KMS-11 (cell line): ENCODE measurements around the gene CACNA2D2.

Experiments used
- H2AFZ ChIP-seq: fragments of 200-600 bp; sonication (generic); 2 replicates; pipeline ENCODE4 v1.6.1; 2016; ENCODE audit warnings: antibody characterized with exemption, mixed run types, low read depth
- H3K27ac ChIP-seq: fragments of 200-600 bp; sonication (generic); 2 replicates; pipeline ENCODE4 v1.6.1; 2016; ENCODE audit warnings: mild to moderate bottlenecking, mixed run types
- H3K27me3 ChIP-seq: fragments of 200-600 bp; sonication (generic); 2 replicates; pipeline ENCODE4 v1.6.1; 2017; ENCODE audit warnings: mild to moderate bottlenecking, low read depth, mixed run types, moderate library complexity; ENCODE audit not compliant: insufficient read depth
- H3K36me3 ChIP-seq: fragments of 200-600 bp; sonication (generic); 2 replicates; pipeline ENCODE4 v1.6.1; 2017; ENCODE audit warnings: mild to moderate bottlenecking, mixed run types; ENCODE audit not compliant: insufficient read depth
- H3K4me1 ChIP-seq: fragments of 200-600 bp; sonication (generic); 2 replicates; pipeline ENCODE4 v1.6.1; 2016; ENCODE audit warnings: mild to moderate bottlenecking, low read depth, mixed run types; ENCODE audit not compliant: poor library complexity, severe bottlenecking
- H3K4me2 ChIP-seq: fragments of 200-600 bp; sonication (generic); 2 replicates; pipeline ENCODE4 v1.7.0; 2016; ENCODE audit warnings: mild to moderate bottlenecking, mixed run types
- H3K4me3 ChIP-seq: fragments of 200-600 bp; sonication (generic); IDR thresholded peaks from 2 replicates; pipeline ENCODE4 v1.6.1; 2017; ENCODE audit warnings: low read depth, low read length, mixed read lengths; ENCODE audit not compliant: insufficient read depth
- H3K79me2 ChIP-seq: fragments of 200-600 bp; sonication (generic); 2 replicates; pipeline ENCODE4 v1.6.1; 2016; ENCODE audit warnings: low read depth, mixed run types; ENCODE audit not compliant: insufficient read depth
- H3K9ac ChIP-seq: fragments of 200-600 bp; sonication (generic); 2 replicates; pipeline ENCODE4 v1.6.1; 2016; ENCODE audit warnings: mild to moderate bottlenecking, mixed run types
- H4K20me1 ChIP-seq: fragments of 200-600 bp; sonication (generic); 2 replicates; pipeline ENCODE4 v1.6.1; 2016; ENCODE audit warnings: mild to moderate bottlenecking, mixed run types; ENCODE audit not compliant: insufficient read depth
- TF ChIP-seq, protein P1 (sequence below): fragments of 200-600 bp; sonication (generic); conservative IDR thresholded peaks from 2 replicates; pipeline ENCODE4 v1.6.1; 2017; ENCODE audit warnings: low read depth, mild to moderate bottlenecking, antibody characterized with exemption, low read length, moderate library complexity, mixed read lengths

The CACNA2D2 gene

DNA sequence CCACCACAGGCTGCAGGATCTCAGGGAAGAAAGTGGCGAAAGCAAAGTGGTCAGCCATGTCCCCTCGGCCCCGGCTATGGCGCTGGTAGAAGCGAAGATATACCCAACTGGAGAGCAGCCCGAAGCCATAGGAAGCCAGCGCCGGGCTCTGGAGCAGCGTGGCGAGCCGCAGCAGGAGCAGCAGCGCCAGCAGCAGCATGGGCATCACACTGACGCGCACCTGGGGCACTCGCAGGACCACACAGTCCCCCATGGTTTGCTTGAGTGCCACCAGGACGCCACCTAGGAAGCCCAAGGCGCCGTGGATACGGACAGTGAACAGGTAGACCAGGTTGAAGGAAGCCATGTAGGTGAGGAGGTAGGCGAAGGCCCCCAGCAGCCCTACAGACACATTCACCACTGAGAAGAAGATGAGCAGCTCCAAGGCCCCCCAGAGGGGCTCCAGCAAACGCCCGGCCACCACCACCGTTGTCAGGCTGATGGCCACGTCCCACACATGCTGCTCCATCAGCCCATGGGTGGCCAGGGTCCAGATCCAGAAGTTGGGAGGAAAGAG is 145.0 kb downstream of the CACNA2D2 start:
- no peak overlapping the region for H2AFZ ChIP-seq
- no peaks in the 10 kb centered on the region for H3K36me3 ChIP-seq
- no peak overlapping the region for H3K27ac ChIP-seq
- H3K9ac ChIP-seq = peak overlapping the region; percentile 66; the same call in 1 of the 2 replicates
- H3K79me2 ChIP-seq = peaks cover 24% of the 10 kb centered on the region; the same call in 1 of the 2 replicates
- no peaks in the 10 kb centered on the region for H3K27me3 ChIP-seq
- H3K4me3 ChIP-seq = peak overlapping the region; percentile 2
- TF ChIP-seq, protein P1, sequence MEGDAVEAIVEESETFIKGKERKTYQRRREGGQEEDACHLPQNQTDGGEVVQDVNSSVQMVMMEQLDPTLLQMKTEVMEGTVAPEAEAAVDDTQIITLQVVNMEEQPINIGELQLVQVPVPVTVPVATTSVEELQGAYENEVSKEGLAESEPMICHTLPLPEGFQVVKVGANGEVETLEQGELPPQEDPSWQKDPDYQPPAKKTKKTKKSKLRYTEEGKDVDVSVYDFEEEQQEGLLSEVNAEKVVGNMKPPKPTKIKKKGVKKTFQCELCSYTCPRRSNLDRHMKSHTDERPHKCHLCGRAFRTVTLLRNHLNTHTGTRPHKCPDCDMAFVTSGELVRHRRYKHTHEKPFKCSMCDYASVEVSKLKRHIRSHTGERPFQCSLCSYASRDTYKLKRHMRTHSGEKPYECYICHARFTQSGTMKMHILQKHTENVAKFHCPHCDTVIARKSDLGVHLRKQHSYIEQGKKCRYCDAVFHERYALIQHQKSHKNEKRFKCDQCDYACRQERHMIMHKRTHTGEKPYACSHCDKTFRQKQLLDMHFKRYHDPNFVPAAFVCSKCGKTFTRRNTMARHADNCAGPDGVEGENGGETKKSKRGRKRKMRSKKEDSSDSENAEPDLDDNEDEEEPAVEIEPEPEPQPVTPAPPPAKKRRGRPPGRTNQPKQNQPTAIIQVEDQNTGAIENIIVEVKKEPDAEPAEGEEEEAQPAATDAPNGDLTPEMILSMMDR = no peak
- no peaks in the 10 kb centered on the region for H4K20me1 ChIP-seq
- peak overlapping the region; percentile 57 for H3K4me2 ChIP-seq
- H3K4me1 ChIP-seq = peaks cover 15% of the 10 kb centered on the region

DNA sequence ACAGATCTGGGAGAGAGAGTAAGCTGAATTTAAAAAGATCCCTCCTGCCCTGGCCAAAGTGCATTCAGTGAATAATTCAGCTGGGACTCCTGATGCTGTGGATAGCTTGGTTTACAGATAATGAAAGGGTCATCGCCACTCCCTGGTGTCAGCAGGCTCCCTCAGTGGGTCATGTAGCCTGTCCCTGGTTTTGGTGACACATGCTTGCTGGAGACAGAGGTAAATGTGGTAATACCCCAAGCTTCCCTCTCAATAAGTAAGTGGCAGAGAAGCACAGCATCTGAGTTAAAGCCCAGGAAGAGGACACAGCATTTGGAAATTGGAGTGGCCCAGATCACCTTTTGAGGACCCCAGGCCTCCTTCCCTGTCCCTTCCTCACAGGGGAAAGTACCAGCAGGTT is 146.0 kb downstream of the CACNA2D2 start:
- H3K27ac ChIP-seq = no peak overlapping the region
- H2AFZ ChIP-seq = no peak overlapping the region
- H3K4me1 ChIP-seq = peaks cover 15% of the 10 kb centered on the region
- TF ChIP-seq, protein P1 = no peak
- H4K20me1 ChIP-seq = no peaks in the 10 kb centered on the region
- peaks cover 24% of the 10 kb centered on the region; the same call in 1 of the 2 replicates for H3K79me2 ChIP-seq
- H3K4me2 ChIP-seq = peak overlapping the region; percentile 57
- H3K9ac ChIP-seq = no peak overlapping the region; the same call in 1 of the 2 replicates
- no peaks in the 10 kb centered on the region for H3K36me3 ChIP-seq
- peak overlapping the region; percentile 4 for H3K4me3 ChIP-seq
- no peaks in the 10 kb centered on the region for H3K27me3 ChIP-seq

DNA sequence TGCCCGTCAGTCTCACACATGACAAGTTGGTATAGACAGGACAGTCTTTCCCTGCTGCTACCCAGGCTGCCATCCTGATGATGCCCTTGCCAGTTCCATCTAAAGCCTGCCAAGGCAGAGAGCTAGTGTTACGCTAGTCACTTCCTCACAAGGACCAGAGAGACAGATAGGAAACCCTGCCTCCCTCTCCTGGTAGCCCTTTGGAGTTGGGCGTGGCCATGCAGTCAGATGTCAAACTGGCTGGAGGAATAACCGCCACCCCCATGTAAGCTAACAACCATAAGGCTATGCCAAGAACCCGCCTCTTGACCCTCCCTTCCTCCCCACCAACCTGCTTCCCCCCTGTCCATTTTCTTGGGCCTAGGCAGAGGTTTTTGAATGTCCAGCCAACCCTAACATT is 146.9 kb downstream of the CACNA2D2 start:
- Histone ChIP-seq H2AFZ (no peak overlapping the region), H3K9ac (no peak overlapping the region), H3K4me2 (peak overlapping the region; percentile 57), H4K20me1 (no peaks in the 10 kb centered on the region), H3K4me1 (peaks cover 15% of the 10 kb centered on the region), H3K4me3 (peak overlapping the region; percentile 4), H3K79me2 (peaks cover 24% of the 10 kb centered on the region; the same call in 1 of the 2 replicates), H3K27ac (no peak overlapping the region), H3K36me3 (no peaks in the 10 kb centered on the region), H3K27me3 (no peaks in the 10 kb centered on the region)
- TF ChIP-seq, protein P1 = no peak

DNA sequence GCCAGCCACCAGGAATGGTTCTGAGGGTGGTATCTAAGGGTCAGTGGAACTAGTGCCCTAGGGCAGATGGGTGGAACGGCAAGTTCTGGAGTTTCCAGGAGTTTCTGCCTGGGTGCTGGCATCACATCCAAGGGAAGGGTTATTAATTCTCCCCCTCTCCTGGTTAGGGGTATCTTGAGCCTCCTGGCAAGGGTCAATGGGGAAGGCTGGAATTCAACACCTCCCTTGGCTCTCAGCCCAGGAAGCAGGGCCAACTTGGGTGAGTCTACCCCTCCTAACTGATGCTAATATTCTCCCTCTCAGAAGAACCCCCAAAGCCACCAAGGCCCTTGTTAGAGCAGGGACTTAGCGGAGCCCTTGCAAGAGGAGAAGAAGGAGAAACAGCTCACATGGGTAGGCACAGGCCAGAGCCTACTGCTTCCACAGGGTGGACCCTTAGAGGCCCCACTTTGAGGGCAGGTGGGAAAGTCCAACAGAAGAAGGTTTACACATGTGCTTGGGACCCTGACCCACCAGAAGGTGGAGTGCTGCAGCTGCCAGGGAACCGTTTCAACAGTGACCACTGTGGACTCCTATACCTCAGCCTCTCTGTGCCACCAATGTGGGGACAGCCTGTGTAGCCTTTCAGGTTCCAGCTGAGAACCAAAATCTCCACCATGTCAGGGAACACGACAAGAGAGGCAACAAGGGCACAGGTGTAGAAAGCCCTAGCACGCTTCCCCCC is 147.4 kb downstream of the CACNA2D2 start:
- H3K4me3 ChIP-seq = no peak overlapping the region
- no peaks in the 10 kb centered on the region for H4K20me1 ChIP-seq
- TF ChIP-seq, protein P1 = no peak
- H3K4me2 ChIP-seq = peak overlapping the region; percentile 57; the same call in 1 of the 2 replicates
- H3K36me3 ChIP-seq = no peaks in the 10 kb centered on the region
- H3K4me1 ChIP-seq = peaks cover 15% of the 10 kb centered on the region
- no peaks in the 10 kb centered on the region for H3K27me3 ChIP-seq
- H3K27ac ChIP-seq = no peak overlapping the region
- peaks cover 24% of the 10 kb centered on the region; the same call in 1 of the 2 replicates for H3K79me2 ChIP-seq
- no peak overlapping the region for H3K9ac ChIP-seq
- no peak overlapping the region for H2AFZ ChIP-seq
